HG02981 (cell line): ENCODE data around the gene FGGY.
"Not testable (repeated sequence)": the region's sequence is repeated elsewhere in the genome, so short reads cannot be mapped to it uniquely, and the experiment has no call there.

Experiments used
- ATAC-seq: cut with Tn5 transposase; IDR thresholded peaks from one replicate; pipeline ENCODE4 v1.9.1; 2021; ENCODE audit warnings: mild to moderate bottlenecking, moderate library complexity; ENCODE audit not compliant: unreplicated experiment

FGGY gene

DNA sequence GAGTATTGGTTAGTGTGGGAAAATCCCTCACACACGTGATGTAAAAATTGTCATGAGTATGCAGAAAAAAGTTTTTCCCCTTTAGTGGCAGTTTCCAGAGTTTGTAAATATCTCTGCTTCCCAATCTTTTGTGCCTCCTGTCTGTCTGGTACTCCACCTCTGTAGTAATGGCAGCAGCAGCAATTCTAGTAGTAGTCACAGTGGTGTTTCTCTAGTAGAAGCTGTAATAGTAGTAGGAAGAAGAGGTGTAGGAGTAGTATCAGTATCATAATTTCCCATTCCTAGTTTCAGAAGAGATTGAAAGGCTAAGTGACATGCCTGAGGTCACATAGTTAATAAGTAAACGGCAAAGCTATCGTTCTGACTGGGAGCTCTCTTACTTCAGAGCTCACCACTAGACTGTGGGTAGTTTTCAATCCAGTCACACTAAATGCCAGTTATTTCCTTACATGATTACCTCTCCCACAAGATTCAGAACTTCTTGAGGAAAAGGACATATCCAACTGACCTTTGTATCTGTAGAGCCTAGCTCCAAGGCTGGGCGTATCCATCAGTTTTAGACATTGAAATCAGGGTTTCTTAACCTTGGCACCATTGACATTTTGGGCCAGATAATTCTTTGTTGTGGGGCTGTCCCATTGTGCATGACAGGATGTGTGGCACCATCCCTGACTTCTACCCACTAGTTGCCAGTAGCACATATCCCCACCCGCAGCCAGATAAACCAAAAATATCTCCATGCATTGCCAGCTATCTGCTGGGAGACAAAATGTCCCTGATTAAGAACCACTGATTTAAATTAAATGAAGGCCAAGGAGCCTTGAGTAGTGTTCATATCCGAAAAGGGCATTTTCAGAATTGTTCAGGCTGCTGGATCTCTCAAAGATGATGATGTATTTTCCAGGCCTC, 135.9 kb downstream of the FGGY start:
- ATAC-seq = peak; percentile 96

DNA sequence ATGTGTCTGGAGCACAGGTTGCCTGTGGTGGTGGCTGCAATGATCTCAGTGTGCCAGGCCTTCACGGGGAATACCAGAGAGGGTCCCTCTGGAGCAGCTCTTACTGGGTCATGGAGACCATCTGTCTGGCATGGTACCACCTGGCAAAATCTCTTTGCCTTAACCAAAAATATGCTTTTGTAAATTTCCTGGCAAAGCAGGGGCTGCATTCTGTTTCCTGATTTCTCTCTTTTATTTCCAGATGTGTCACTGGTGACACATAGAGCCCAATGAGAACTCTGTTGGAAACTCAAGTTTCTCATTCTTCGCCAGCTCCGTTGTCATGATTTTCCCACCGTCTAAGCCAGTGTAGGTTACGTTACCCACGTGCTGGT, 136.5 kb downstream of the FGGY start:
- ATAC-seq = no peak

DNA sequence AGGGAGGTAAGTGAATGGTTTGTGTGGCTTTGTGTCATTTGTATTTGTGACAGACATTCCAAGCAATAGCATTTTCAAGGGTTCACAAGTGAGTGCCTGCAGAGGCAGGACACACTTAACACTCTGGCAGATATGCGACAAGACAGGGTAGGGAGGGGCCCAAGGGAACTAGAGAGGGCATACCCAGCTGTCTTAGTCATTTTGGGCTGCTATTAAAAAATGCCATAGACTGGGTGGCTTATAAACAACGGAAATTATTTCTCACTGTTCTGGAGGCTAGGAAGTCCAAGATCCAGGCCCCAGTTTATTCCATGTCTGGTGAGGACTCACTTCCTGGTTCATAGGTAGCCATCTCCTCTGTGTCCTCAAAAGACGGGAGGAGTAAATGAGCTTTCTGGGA, 137.4 kb downstream of the FGGY start:
- ATAC-seq = no peak

DNA sequence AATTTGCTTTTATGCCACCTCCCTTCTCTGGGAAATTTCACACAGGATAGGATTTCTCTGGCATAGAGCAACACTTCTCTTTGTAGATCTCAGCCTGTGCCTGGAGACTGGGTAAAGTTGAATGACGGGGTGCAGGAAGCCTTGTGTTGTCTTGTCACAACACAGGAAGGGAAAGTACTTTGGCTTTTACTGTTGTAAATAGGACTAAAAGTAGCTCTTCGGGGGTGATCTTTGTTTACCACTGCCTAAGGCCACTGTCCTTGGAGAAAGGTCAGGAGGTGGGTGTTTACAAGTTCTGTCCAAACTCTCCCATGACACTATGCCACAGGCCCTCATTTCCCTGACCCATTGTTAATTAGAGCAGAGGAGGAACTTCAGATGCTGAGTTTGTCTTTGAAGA, 139.7 kb downstream of the FGGY start:
- no peak for ATAC-seq

GRCh38 chr1:59438058-59438560, 141.2 kb downstream of the FGGY start:
- no peak for ATAC-seq

DNA sequence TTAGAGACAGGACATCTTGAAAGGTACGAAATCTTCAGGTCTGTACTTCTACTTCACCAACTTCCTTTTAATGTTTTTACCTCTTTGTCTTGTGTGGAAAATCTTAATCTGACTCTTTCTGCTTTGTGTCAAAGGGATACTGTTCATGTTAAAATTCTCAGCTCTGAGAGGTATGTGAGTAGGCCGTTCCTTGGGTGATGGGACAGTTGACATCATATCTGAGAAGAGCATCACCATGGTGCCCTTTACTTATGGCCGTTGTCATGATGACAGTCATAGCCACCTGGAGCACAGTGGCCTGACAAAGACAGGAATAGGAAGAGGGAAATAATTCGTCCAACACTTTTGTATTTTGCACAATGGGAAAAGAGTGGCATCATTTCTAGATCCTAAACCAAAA, 145.6 kb downstream of the FGGY start:
- no peak for ATAC-seq

GRCh38 chr1:59443310-59443709, 146.4 kb downstream of the FGGY start:
- ATAC-seq = no peak

DNA sequence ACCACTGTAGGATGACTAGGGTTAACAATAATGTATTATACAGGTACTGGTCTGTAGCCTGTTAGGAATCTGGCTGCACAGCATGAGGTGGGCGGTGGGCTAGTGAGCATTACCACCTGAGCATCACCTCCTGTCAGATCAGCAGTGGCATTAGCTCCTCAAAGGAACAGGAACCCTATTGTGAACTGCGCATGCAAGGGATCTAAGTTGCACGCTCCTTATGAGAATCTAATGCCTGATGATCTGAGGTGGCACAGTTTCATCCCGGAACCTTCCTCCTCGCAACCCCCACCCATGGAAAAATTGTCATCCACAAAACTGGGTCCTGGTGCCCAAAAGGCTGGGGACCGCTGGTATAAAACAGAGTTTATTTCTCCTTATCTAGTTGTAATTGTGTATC, 147.6 kb downstream of the FGGY start:
- no peak for ATAC-seq

DNA sequence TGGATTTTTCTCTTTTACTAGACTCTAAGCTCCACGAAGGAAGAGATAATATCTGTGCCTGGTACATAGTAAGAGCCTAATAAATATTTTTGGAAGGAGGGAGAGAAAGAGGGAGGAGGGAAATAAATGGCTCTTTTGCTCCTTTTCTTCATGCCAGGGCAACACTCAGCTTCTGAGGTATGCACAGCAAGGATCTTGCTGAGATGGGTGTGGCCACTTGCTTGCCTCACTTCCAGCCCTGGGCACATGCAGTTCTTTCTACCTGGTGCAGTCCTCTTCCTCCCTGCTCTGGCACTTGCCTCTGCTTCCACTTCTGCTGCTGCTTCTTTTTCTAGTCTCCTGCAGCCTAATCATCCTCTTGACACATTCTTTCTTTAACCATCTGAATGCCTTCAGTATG, 148.1 kb downstream of the FGGY start:
- no peak for ATAC-seq

- ATAC-seq = no peak
These were observed 149.5 kb downstream of the FGGY start for GRCh38 chr1:59446257-59446901.

GRCh38 chr1:59452026-59452425, 155.1 kb downstream of the FGGY start:
- no peak for ATAC-seq

GRCh38 chr1:59452559-59452958, 155.7 kb downstream of the FGGY start:
- ATAC-seq = no peak

DNA sequence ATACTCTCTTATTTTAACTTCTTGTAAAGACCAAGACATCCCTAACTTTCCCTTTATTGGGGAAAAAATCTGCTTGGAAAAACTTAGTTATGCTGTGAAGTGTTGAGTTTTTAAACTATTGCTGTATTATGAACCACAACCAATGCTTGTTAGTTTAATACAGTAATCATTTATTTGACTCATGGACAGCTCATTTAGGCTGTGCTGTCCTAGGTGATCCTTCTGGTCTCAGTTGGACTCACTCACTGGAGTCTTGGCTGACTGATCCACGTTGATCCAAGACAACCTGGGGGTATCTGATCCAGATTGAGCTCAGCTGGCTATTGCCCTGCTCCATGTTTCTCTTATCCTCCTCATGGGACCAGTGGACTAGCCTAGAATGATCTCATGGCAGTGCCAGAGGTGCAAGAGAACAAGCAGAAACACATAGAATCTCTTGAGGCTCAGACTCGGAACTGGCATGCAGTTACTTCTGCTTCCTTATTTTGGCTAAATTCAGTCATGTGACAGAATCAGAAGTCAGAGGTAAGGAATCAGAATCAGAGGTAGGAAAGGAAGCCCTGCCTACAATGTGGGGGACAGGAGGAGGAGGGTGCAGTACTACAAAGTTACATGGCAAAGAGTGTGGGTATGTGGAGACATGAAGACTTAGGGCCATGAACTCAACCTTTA, 156.5 kb downstream of the FGGY start:
- no peak for ATAC-seq

DNA sequence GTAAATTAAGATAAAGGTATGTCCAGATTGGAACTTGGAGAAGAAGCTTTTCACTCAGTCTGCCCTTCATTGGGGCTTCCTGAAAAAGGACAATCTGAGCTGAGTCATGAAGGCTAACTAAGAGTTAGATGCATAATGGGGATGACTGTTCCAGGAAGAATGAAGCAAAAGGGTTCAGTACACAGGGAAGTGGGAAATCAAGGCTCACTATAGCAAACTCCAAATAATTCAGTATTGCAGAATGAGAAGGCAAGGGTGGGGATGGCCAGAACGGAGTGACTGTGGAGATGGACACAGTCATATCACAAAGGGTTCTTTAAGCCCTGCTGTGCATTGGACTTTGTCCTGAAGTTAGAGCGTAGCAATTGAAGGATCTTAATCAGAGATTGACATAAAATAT, 158.3 kb downstream of the FGGY start:
- ATAC-seq = no peak

- ATAC-seq = no peak
These were observed 160.9 kb downstream of the FGGY start for GRCh38 chr1:59457786-59458185.

GRCh38 chr1:59458884-59459283, 162.0 kb downstream of the FGGY start:
- no peak for ATAC-seq

- ATAC-seq = not testable (repeated sequence)
These were observed 166.0 kb downstream of the FGGY start for GRCh38 chr1:59462942-59463341.

DNA sequence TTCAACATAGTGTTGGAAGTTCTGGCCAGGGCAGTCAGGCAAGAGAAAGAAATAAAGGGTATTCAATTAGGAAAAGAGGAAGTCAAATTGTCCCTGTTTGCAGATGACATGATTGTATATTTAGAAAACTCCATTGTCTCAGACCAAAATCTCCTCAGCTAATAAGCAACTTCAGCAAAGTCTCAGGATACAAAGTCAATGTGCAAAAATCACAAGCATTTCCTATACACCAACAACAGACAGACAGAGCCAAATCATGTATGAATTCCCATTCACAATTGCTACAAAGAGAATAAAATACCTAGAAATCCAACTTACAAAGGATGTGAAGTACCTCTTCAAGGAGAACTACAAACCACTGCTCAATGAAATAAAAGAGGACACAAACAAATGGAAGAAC, 168.6 kb downstream of the FGGY start:
- not testable (repeated sequence) for ATAC-seq

DNA sequence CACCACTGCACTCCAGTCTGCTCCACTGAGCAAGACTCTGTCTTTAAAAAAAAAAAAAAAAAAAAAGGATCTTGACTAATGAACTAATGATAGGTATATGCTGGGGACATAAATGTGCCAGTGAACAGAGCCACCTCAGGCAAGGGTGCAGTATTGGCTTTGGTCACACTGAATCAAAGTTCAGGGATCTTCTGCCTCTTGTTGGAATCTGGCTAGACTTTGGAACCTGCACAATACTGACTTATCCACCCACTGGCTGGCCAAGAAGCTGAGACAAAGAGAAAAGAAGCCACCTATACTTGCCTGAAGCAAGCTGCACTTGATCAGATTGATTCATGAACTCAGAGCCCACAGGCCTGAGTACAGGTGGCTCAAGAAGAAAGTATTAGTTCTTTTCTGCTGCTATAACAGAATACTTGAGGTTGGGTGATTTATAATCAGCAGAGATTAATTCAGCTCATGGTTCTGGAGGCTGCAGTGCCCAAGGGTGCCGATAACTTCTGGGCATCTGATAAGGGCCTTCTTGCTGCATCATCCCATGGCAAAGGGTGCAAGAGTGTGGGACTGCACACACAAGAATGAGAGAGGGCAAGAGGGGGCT, 172.0 kb downstream of the FGGY start:
- ATAC-seq = no peak

DNA sequence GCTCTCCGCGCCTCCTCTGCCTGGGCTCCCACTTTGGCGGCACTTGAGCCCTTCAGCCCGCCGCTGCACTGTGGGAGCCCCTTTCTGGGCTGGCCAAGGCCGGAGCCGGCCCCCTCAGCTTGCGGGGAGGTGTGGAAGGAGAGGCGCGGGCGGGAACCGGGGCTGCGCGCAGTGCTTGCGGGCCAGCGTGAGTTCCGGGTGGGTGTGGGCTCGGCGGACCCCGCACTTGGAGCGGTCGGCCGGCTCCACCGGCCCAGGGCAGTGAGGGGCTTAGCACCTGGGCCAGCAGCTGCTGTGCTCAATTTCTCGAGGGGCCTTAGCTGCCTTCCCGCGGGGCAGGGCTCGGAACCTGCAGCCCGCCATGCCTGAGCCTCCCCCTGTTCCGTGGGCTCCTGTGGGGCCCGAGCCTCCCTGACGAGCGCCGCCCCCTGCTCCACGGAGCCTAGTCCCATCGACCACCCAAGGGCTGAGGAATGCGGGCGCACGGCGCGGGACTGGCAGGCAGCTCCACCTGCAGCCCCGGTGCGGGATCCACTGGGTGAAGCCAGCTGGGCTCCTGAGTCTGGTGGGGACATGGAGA, 175.2 kb downstream of the FGGY start:
- ATAC-seq = not testable (repeated sequence)

DNA sequence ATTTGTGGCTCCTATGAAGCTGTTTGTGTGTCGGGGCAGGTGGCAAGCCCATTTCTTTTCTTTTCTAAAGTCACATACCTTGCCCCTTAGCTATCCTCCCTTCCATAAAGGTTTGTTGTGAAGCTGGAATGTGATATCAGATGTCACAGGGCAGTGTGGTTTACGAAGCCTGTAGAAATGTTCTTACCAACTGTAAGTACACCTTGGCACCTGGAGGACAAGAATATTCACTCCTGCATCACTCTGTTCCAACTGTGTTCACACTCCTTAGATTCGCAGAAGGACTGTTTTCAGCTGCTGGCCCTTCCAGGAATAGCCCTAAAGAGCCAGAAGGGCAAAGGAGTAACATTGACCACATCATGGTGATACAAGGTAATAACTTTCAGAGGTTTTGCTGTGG, 176.9 kb downstream of the FGGY start:
- ATAC-seq = no peak
